Neutrophil (primary cell): ENCODE measurements around the gene RAD51B.

Source experiments
- H3K27ac ChIP-seq: fragments of 200-600 bp; sonication (generic); 2 replicates; pipeline ENCODE4 v1.5.1; 2016; ENCODE audit warnings: mild to moderate bottlenecking, moderate library complexity
- H3K27me3 ChIP-seq: fragments of 200-600 bp; sonication (generic); 2 replicates; pipeline ENCODE4 v1.6.0; 2016; ENCODE audit warnings: mild to moderate bottlenecking
- H3K36me3 ChIP-seq: fragments of 200-600 bp; sonication (generic); 2 replicates; pipeline ENCODE4 v1.5.1; 2017
- H3K4me1 ChIP-seq, 2 experiments: fragments of 200-600 bp in 1 of 2; sonication (generic) in 1 of 2; 1 replicate in 1 of 2; 2 replicates in 1 of 2; pipeline versions ENCODE4 v1.5.1 to v1.6.1; 2013 to 2016; ENCODE audit warnings: low read depth in 1 of 2, low read length in 1 of 2, mild to moderate bottlenecking in 1 of 2, moderate library complexity in 1 of 2; ENCODE audit not compliant: control insufficient read depth in 1 of 2, insufficient read depth in 1 of 2
- H3K4me3 ChIP-seq, 2 experiments: fragments of 200-600 bp in 1 of 2; sonication (generic) in 1 of 2; 1 replicate in 1 of 2; 2 replicates in 1 of 2; pipeline ENCODE4 v1.5.1; 2013 to 2016; ENCODE audit warnings: low read depth in 1 of 2, low read length in 1 of 2, mild to moderate bottlenecking in 1 of 2, moderate library complexity in 1 of 2
- H3K9me3 ChIP-seq: fragments of 200-600 bp; sonication (generic); 2 replicates; pipeline ENCODE4 v1.5.1; 2016
- CTCF ChIP-seq: fragments of 200-600 bp; sonication (generic); IDR thresholded peaks from 2 replicates; pipeline ENCODE4 v1.5.1; 2016; ENCODE audit warnings: antibody characterized with exemption

Gene RAD51B

DNA sequence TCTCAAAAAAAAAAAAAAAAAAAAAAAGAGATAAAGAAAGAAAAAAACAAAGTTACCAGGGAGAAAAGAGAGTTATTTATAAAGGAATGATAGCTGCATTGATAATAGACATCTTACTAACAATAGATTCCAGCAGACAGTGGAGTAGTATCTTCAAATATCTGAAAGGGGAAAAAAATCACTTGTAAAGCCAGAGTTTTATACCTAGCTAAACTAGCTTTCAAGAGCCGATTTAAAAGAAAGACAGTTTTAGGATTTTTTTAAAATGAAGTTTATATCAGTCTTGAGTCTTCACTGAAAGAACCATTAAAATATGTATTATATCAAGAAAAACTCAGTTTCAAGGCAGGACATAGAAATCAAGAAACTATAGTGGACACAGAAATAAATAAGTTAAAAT lies 710.9 kb downstream of the RAD51B start:
- TF ChIP-seq CTCF: no peak

GRCh38 chr14:68532496-68532895 lies 712.9 kb downstream of the RAD51B start:
- Histone ChIP-seq H3K4me1 (peaks cover 5 to 10% of the 10 kb centered on the region in 2 experiments), H3K27ac (no peak overlapping the region), H3K4me3 (no peak overlapping the region), H3K9me3 (no peaks in the 10 kb centered on the region), H3K27me3 (no peaks in the 10 kb centered on the region), H3K36me3 (no peaks in the 10 kb centered on the region)
- no peak for TF ChIP-seq CTCF

More for the DNA sequence above, 710.9 kb downstream of the RAD51B start:
- no peaks in the 10 kb centered on the region for H3K9me3 ChIP-seq
- no peak overlapping the region for H3K27ac ChIP-seq
- no peaks in the 10 kb centered on the region for H3K27me3 ChIP-seq
- H3K4me1 ChIP-seq: peaks cover 5 to 10% of the 10 kb centered on the region in 2 experiments
- no peaks in the 10 kb centered on the region for H3K36me3 ChIP-seq
- no peak overlapping the region for H3K4me3 ChIP-seq

DNA sequence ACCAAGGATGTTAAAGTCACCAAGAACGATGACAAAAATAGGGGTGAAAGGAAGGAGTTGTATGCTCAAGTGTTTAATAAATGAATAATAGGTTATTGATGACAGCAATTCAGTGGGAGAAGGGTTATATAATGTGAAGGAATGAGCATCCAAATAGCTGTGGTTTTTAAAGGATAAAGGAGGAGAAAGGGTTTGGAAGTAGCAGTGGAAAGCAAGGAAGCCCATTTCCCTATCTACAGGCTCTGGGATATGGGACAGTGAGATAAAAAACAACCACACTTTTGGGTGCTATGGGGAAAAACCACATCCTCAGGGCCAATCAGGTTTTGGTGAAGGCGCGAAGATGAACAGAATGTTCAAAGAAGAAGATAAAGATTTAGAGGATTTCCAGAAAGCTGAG lies 714.7 kb downstream of the RAD51B start:
- no peaks in the 10 kb centered on the region for H3K4me1 ChIP-seq
- H3K9me3 ChIP-seq: no peaks in the 10 kb centered on the region
- H3K4me3 ChIP-seq: no peak overlapping the region
- no peaks in the 10 kb centered on the region for H3K27me3 ChIP-seq
- TF ChIP-seq CTCF: no peak
- no peaks in the 10 kb centered on the region for H3K36me3 ChIP-seq
- no peak overlapping the region for H3K27ac ChIP-seq

DNA sequence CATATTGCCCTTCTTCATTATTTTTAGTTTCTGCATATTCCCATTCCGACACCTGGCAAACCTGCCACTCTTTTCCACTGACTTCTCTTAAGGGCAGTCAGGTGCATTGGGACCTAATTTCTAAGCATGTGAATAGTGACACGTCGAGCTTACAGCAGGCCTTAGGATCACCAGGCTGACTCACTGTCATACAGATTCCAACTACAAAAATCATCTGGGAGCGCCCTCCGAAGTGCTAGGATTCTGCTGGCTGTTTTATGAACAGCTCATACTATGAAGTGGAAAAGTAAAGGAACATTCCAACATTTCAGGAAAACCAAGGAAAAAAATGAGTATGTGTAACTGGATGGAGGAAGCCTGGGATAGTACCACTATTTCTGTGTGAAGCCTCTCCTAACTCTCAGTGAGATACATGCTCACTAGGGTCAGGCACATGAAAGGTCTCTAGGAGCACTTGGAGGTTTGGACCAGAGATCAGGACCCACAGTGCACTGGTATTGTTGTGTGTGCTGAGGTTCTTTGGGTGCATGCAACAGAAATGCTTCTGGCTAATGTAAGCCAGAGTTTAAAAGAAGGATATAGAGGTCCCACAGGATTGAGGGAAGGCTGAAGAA lies 715.9 kb downstream of the RAD51B start:
- H3K27ac ChIP-seq: no peak overlapping the region
- H3K4me1 ChIP-seq: no peaks in the 10 kb centered on the region
- H3K9me3 ChIP-seq: no peaks in the 10 kb centered on the region

GRCh38 chr14:68536018-68536410 lies 716.4 kb downstream of the RAD51B start:
- Histone ChIP-seq H3K27ac (no peak overlapping the region), H3K4me3 (no peak overlapping the region)
- TF ChIP-seq CTCF: no peak

More for the DNA sequence above, 715.9 kb downstream of the RAD51B start:
- Histone ChIP-seq H3K36me3 (no peaks in the 10 kb centered on the region), H3K27me3 (no peaks in the 10 kb centered on the region), H3K4me3 (no peak overlapping the region)
- TF ChIP-seq CTCF: no peak

More at GRCh38 chr14:68536018-68536410, 716.4 kb downstream of the RAD51B start:
- no peaks in the 10 kb centered on the region for H3K27me3 ChIP-seq
- H3K9me3 ChIP-seq: no peaks in the 10 kb centered on the region
- no peaks in the 10 kb centered on the region for H3K36me3 ChIP-seq
- H3K4me1 ChIP-seq: no peaks in the 10 kb centered on the region
